Nephron progenitor cell (in vitro differentiated cells): ENCODE results near the gene ZNF566.

Experiments used
- DNase-seq: peaks from one replicate; pipeline ENCODE4 v3.0.0; 2021
- H3K27ac Mint-ChIP-seq: 2 replicates; pipeline ENCODE4 v1.8.0; 2021; ENCODE audit warnings: mild to moderate bottlenecking, moderate library complexity, mixed read lengths
- H3K27me3 Mint-ChIP-seq: 2 replicates; pipeline ENCODE4 v1.8.0; 2021; ENCODE audit warnings: mild to moderate bottlenecking, low read depth, mixed read lengths; ENCODE audit not compliant: poor library complexity
- H3K36me3 Mint-ChIP-seq: 2 replicates; pipeline ENCODE4 v1.8.0; 2021; ENCODE audit warnings: low read depth, mixed read lengths
- H3K4me1 Mint-ChIP-seq: 2 replicates; pipeline ENCODE4 v1.8.0; 2021; ENCODE audit warnings: mixed read lengths
- H3K4me3 Mint-ChIP-seq: 2 replicates; pipeline ENCODE4 v1.8.0; 2021; ENCODE audit warnings: mild to moderate bottlenecking, moderate library complexity, mixed read lengths
- H3K9me3 Mint-ChIP-seq: 2 replicates; pipeline ENCODE4 v1.8.0; 2021; ENCODE audit warnings: mild to moderate bottlenecking, moderate library complexity, mixed read lengths
- TF ChIP-seq, protein P1 (sequence below): fragments of 200-600 bp; sonication (generic); IDR thresholded peaks from 2 replicates; pipeline ENCODE4 v1.5.0; 2021; ENCODE audit warnings: antibody characterized with exemption

ZNF566 gene

DNA sequence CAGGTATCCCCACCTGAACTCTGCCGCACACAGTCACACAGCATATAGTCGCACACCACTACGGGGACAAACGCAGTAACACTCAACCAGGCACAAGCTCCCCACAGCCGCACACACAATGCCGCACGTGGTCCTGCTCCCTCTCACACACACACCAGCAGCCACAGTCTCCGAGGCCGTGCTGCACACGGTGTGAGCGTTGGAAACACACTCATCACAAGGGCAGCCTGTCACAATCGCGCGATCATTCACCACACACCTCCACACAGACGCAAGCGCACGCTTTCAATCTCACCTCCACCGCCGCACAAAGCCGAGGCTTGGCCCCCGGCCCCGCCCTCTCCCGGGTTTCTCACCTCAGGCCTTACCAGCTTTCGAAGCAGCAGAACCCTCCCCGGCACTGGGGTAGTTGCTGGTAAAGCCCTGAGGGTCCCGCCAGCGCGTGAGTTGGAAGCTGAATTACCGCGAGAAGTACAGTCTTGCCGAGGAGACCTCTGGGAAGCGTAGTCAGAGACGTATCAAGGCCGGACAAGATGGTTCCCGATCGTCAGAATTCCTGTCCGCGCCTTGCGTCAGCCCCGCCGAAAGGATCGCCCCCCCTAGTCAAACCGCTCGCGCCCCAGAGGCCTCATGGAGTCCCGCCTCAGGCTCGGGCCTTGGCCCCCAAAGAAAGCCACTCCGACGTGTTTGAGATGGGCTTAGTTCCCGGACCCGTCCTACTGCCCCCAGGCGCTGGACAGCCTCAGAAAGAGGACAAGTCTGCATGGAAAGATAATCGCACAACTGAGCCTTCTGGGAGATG lies at the start of gene ZNF566:
Gene ZNF566 (minus strand): TSS at position 444 of the 802 bp plus-strand sequence. CDS start 13,004 bp downstream, outside the sequence.
- Mint-ChIP-seq H3K36me3 (peaks cover 64% of the 10 kb centered on the region), H3K9me3 (peaks cover 95% of the 10 kb centered on the region), H3K27ac (peak within 1 kb of the TSS; percentile 100), H3K4me3 (peak within 1 kb of the TSS; percentile 99), H3K4me1 (peaks cover 19% of the 10 kb centered on the region), H3K27me3 (peaks cover 8% of the 10 kb centered on the region)
- TF ChIP-seq, protein P1, sequence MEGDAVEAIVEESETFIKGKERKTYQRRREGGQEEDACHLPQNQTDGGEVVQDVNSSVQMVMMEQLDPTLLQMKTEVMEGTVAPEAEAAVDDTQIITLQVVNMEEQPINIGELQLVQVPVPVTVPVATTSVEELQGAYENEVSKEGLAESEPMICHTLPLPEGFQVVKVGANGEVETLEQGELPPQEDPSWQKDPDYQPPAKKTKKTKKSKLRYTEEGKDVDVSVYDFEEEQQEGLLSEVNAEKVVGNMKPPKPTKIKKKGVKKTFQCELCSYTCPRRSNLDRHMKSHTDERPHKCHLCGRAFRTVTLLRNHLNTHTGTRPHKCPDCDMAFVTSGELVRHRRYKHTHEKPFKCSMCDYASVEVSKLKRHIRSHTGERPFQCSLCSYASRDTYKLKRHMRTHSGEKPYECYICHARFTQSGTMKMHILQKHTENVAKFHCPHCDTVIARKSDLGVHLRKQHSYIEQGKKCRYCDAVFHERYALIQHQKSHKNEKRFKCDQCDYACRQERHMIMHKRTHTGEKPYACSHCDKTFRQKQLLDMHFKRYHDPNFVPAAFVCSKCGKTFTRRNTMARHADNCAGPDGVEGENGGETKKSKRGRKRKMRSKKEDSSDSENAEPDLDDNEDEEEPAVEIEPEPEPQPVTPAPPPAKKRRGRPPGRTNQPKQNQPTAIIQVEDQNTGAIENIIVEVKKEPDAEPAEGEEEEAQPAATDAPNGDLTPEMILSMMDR = no peak
- DNase-seq = peak; percentile 89

DNA sequence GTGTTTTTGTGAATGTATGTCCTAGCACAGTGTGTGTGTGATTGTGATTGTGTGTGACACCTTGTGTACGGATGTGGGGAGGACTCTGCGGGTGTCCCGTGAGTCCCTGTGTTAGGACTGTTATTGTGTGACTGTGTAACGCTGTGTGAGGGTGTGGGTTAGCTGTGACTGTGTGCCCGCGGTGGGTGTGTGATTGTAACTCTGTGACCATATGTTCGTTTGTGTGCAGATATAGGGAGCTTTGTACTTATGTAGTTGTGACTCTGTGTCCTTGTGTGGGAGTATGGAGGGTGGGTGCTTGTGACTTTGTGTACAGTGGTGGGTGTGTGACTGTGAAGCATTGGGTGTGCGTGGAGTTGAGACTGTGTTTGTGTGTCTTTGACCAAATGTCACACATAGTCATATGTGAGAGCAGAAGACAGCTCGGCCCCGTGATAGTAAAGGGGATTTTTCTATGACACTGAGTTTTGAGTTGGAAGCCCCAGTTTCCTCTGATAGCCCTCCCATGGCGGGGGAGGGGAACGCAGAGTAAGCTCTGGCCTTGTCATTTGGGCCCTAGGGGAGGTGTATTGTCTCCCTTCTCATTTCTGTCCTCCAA lies 39.7 kb upstream of the ZNF566 start:
- H3K27me3 Mint-ChIP-seq = peaks cover 13% of the 10 kb centered on the region
- TF ChIP-seq, protein P1 = no peak
- peaks cover 15% of the 10 kb centered on the region for H3K4me1 Mint-ChIP-seq
- H3K36me3 Mint-ChIP-seq = peaks cover 93% of the 10 kb centered on the region
- H3K4me3 Mint-ChIP-seq = peak overlapping the region; percentile 97
- peaks cover 92% of the 10 kb centered on the region for H3K9me3 Mint-ChIP-seq
- H3K27ac Mint-ChIP-seq = peak overlapping the region; percentile 100
- peak; percentile 4 for DNase-seq

DNA sequence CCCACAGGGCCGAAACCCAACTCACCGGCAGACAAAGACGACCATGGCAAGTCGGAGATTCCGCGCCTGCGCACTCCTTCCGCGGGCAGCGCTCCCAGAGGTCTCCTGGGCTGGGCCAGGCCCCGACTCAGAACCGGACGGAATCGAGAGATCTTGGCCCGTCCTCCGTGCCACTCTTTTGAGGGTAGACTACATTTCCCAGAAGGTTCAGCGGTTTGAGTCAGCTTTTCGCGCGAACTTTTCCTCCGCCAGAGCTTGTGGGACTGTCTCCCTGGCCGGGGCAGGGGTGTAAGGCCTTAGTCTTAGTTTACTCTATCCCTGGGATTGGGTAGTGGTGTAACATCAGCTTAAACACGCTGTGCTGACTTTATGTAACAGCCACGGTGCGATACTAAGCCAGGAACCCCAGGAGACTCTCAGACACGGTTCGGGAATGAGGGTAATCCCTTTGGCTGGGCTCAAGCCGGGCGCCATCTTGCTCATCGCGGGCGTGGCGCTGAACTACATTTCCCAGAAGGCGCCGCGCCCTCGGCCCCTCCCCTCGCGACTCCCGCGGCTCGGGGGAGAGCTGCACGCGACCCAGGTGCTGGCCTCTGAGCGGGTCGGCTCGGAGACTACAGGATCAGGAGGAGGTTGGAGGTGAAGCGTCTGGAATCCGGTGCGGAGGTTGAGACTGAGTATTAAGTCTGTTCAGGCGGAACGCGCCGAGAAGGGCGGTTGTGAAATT lies 39.0 kb upstream of the ZNF566 start, which contains the start of gene ZNF260:
Gene ZNF260 (minus strand): TSS at position 78 of the 727 bp plus-strand sequence. CDS start 13,033 bp downstream, outside the sequence.
- Mint-ChIP-seq H3K27me3 (peaks cover 13% of the 10 kb centered on the region), H3K9me3 (peaks cover 92% of the 10 kb centered on the region), H3K36me3 (peaks cover 93% of the 10 kb centered on the region), H3K4me1 (peaks cover 15% of the 10 kb centered on the region), H3K27ac (peak within 1 kb of the TSS; percentile 100), H3K4me3 (peak within 1 kb of the TSS; percentile 97)
- TF ChIP-seq, protein P1 = no peak
- DNase-seq = peak; percentile 95

DNA sequence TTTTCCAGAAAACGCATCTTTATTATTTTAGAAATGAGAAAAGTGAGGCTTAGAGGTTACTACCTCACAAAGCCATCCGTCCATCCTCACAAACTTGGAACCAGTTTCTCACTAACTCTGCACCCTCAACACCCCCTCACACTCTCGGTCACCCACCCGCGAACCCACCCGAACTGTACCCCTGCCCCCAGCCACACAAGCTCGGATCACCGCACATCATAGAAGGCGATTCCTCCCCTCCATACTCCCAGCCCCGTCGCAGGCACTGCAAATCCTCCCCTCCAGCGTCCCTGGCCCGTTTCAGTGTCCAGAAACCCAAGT lies 38.5 kb upstream of the ZNF566 start:
- Mint-ChIP-seq H3K9me3 (peaks cover 92% of the 10 kb centered on the region), H3K36me3 (peaks cover 93% of the 10 kb centered on the region), H3K4me1 (peaks cover 15% of the 10 kb centered on the region), H3K27ac (peak overlapping the region; percentile 100), H3K27me3 (peaks cover 13% of the 10 kb centered on the region), H3K4me3 (peak overlapping the region; percentile 97)
- no peak for DNase-seq
- TF ChIP-seq, protein P1 = no peak

DNA sequence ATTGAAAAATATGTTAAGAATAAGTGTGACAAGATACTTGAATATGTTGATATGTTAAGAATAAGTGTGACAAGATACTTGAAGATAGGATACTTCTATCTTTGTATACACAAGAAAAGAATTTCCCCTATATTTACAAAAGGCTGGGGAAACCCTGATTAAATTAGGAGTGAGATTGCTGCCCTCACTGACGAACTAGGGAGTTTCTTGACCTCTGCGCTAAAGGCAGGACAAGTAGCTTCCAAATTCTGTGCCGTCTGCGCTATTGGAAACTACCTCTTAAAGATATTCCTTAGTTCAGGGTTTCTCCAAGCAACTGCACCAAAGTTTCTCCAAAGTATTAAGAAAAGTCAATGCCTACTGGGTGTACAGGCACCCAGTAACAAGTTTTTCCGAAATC lies 38.0 kb upstream of the ZNF566 start:
- H3K4me1 Mint-ChIP-seq = peaks cover 15% of the 10 kb centered on the region
- no peak for DNase-seq
- peak overlapping the region; percentile 100 for H3K27ac Mint-ChIP-seq
- TF ChIP-seq, protein P1 = no peak
- peak overlapping the region; percentile 97 for H3K4me3 Mint-ChIP-seq
- H3K27me3 Mint-ChIP-seq = peaks cover 13% of the 10 kb centered on the region
- H3K9me3 Mint-ChIP-seq = peaks cover 92% of the 10 kb centered on the region
- peaks cover 93% of the 10 kb centered on the region for H3K36me3 Mint-ChIP-seq
